DND-41 (cell line): ENCODE data around the gene FAM151A.

ENCODE experiments used
- EZH2 ChIP-seq: IDR thresholded peaks from 3 replicates; pipeline ENCODE4 v1.6.1; 2012; ENCODE audit warnings: borderline replicate concordance, low read depth, mild to moderate bottlenecking, moderate library complexity, low read length, inconsistent platforms; ENCODE audit not compliant: severe bottlenecking
- TF ChIP-seq, protein P1 (sequence below): IDR thresholded peaks from 2 replicates; pipeline ENCODE4 v1.5.1; 2012; ENCODE audit warnings: borderline replicate concordance, low read length, moderate library complexity, mild to moderate bottlenecking; ENCODE audit not compliant: poor library complexity, severe bottlenecking; ENCODE audit errors: extremely low read depth

DNA sequence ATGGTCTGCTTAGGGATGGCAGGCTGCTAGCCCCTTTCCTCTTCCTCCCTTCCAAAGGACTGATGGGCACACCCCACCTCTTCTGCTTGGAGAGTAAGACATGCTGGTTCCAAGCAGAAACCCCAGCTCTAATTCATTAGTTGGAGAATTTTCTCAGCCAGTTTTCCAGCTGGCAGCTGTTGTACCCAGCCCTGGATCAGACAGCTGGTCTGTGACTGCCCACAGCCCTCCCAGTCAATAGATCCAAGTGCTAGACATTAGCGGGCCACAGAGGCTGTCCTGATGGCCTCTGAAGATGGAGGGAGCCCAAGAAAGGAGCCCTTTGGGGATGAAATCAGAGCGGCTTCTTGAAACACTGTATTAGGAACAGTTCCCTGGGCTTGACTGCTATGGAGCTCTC lies 39.5 kb downstream of the FAM151A start:
- TF ChIP-seq, protein P1, sequence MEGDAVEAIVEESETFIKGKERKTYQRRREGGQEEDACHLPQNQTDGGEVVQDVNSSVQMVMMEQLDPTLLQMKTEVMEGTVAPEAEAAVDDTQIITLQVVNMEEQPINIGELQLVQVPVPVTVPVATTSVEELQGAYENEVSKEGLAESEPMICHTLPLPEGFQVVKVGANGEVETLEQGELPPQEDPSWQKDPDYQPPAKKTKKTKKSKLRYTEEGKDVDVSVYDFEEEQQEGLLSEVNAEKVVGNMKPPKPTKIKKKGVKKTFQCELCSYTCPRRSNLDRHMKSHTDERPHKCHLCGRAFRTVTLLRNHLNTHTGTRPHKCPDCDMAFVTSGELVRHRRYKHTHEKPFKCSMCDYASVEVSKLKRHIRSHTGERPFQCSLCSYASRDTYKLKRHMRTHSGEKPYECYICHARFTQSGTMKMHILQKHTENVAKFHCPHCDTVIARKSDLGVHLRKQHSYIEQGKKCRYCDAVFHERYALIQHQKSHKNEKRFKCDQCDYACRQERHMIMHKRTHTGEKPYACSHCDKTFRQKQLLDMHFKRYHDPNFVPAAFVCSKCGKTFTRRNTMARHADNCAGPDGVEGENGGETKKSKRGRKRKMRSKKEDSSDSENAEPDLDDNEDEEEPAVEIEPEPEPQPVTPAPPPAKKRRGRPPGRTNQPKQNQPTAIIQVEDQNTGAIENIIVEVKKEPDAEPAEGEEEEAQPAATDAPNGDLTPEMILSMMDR, result no peak
- TF ChIP-seq EZH2, result no peak
